Measurements from ENCODE around the gene KLKB1. TPM values are rescaled to one million over a fixed set of nuclear protein-coding genes. Genes with fewer than 3 reads are reported as not detected.

KLKB1 gene
- total and polyA plus RNA-seq, 2 donors (not counting 1 experiment from before 2014, with no cell fraction given), result 0.06 to 0.17 TPM

- no peak for TF ChIP-seq EZH2 (IDR thresholded peaks at IDR 0.05; ENCODE audit: low read length, missing control alignments)
- no peak for TF ChIP-seq CTCF (conservative IDR thresholded peaks at IDR 0.05 in 1 of 2, IDR thresholded peaks at IDR 0.05 in 1 of 2; ENCODE audit: low read depth in 1 of 2, low read length in 2 of 2)
- no peak overlapping the region for H3K9ac ChIP-seq (ENCODE audit: insufficient read depth, low read length)
- no peaks in the 10 kb centered on the region for H4K20me1 ChIP-seq (ENCODE audit: control insufficient read depth, extremely low read depth, insufficient read depth, low read length)
- no peak for DNase-seq (ENCODE audit: low read depth in 2 of 2)
- peaks cover 4% of the 10 kb centered on the region for H3K4me1 ChIP-seq (ENCODE audit: control insufficient read depth, extremely low read depth, insufficient read depth, low read length)
- no peaks in the 10 kb centered on the region for H3K36me3 ChIP-seq (ENCODE audit: control insufficient read depth, insufficient read depth, low read length)
- no peaks in the 10 kb centered on the region for H3K9me3 ChIP-seq (ENCODE audit: control insufficient read depth, insufficient read depth, low read depth, low read length)
- no peak overlapping the region for H2AFZ ChIP-seq (ENCODE audit: low read length)
- no peak overlapping the region for H3K4me2 ChIP-seq (ENCODE audit: extremely low read depth, insufficient read depth, low read length)
- H3K79me2 ChIP-seq (ENCODE audit: control insufficient read depth, insufficient read depth, low read length), result no peaks in the 10 kb centered on the region
- no peaks in the 10 kb centered on the region for H3K27me3 ChIP-seq (ENCODE audit: control insufficient read depth, insufficient read depth, low read length)
- H3K4me3 ChIP-seq (replicated peaks in 1 of 4; ENCODE audit: control extremely low read depth in 1 of 4, insufficient read depth in 1 of 4, low read depth in 3 of 4, low read length in 4 of 4), result peak overlapping the region in 2 of 4 experiments; percentile 58 to 73
- no peak overlapping the region for H3K27ac ChIP-seq (ENCODE audit: insufficient read depth, low read length)
Measured at GRCh38 chr4:186205156-186205555, 22.2 kb upstream of the KLKB1 start.

DNA sequence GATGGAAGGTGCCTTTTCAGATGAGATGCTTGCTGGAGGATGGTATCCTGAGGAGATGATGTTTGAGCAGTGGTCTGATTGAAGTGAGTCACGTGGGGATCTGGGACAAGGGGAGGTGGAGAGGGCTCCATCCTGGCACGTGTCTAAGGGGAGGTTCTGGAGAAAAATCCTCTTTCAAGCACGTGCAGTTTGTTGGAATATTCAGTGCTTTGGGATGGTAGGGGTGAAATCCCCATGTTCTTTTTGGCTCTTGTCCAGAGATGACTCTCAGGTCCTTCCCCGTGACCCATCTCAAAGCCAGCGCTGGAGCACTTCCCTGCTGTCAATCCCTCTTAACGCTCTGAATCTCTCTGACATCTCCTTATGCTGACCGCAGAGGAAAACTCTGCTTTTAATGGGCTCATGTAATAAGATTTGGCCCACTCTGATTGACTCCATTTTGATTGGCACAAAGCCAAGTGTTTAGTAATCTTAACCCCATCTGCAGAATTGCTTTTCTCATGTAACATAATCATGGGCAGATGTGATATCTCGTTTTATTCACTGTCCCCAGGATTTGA, 10.8 kb upstream of the KLKB1 start:
- TF ChIP-seq EZH2 (IDR thresholded peaks at IDR 0.05; ENCODE audit: low read length, missing control alignments), result no peak
- TF ChIP-seq CTCF (conservative IDR thresholded peaks at IDR 0.05 in 1 of 2, IDR thresholded peaks at IDR 0.05 in 1 of 2; ENCODE audit: low read depth in 1 of 2, low read length in 2 of 2), result no peak
- Histone ChIP-seq H3K4me1 (ENCODE audit: control insufficient read depth, extremely low read depth, insufficient read depth, low read length) (no peaks in the 10 kb centered on the region), H3K4me2 (ENCODE audit: extremely low read depth, insufficient read depth, low read length) (no peak overlapping the region), H3K4me3 (replicated peaks in 1 of 4; ENCODE audit: control extremely low read depth in 1 of 4, insufficient read depth in 1 of 4, low read depth in 3 of 4, low read length in 4 of 4) (no peak overlapping the region), H3K79me2 (ENCODE audit: control insufficient read depth, insufficient read depth, low read length) (no peaks in the 10 kb centered on the region), H2AFZ (ENCODE audit: low read length) (no peak overlapping the region), H3K36me3 (ENCODE audit: control insufficient read depth, insufficient read depth, low read length) (no peaks in the 10 kb centered on the region), H3K27me3 (ENCODE audit: control insufficient read depth, insufficient read depth, low read length) (no peaks in the 10 kb centered on the region), H4K20me1 (ENCODE audit: control insufficient read depth, extremely low read depth, insufficient read depth, low read length) (no peaks in the 10 kb centered on the region), H3K9ac (ENCODE audit: insufficient read depth, low read length) (no peak overlapping the region), H3K9me3 (ENCODE audit: control insufficient read depth, insufficient read depth, low read depth, low read length) (no peaks in the 10 kb centered on the region), H3K27ac (ENCODE audit: insufficient read depth, low read length) (no peak overlapping the region)
- DNase-seq (ENCODE audit: low read depth in 2 of 2), result peak in 1 of 2 donors; percentile 34

GRCh38 chr4:186217733-186218293, 9.5 kb upstream of the KLKB1 start:
- Histone ChIP-seq H3K4me3 (replicated peaks in 1 of 4; ENCODE audit: control extremely low read depth in 1 of 4, insufficient read depth in 1 of 4, low read depth in 3 of 4, low read length in 4 of 4) (no peak overlapping the region), H4K20me1 (ENCODE audit: control insufficient read depth, extremely low read depth, insufficient read depth, low read length) (no peaks in the 10 kb centered on the region), H3K4me1 (ENCODE audit: control insufficient read depth, extremely low read depth, insufficient read depth, low read length) (no peaks in the 10 kb centered on the region), H3K27ac (ENCODE audit: insufficient read depth, low read length) (no peak overlapping the region), H2AFZ (ENCODE audit: low read length) (no peak overlapping the region), H3K9ac (ENCODE audit: insufficient read depth, low read length) (no peak overlapping the region), H3K79me2 (ENCODE audit: control insufficient read depth, insufficient read depth, low read length) (no peaks in the 10 kb centered on the region), H3K9me3 (ENCODE audit: control insufficient read depth, insufficient read depth, low read depth, low read length) (no peaks in the 10 kb centered on the region), H3K27me3 (ENCODE audit: control insufficient read depth, insufficient read depth, low read length) (no peaks in the 10 kb centered on the region), H3K4me2 (ENCODE audit: extremely low read depth, insufficient read depth, low read length) (no peak overlapping the region), H3K36me3 (ENCODE audit: control insufficient read depth, insufficient read depth, low read length) (no peaks in the 10 kb centered on the region)
- no peak for DNase-seq (ENCODE audit: low read depth in 2 of 2)
- TF ChIP-seq EZH2 (IDR thresholded peaks at IDR 0.05; ENCODE audit: low read length, missing control alignments), result no peak

All from fibroblast of lung (primary cell).